GDM1 (cell line): ENCODE data around the gene PLCB1.
"Not testable (repeated sequence)": the region's sequence is repeated elsewhere in the genome, so short reads cannot be mapped to it uniquely, and the experiment has no call there.

Experiments used
- DNase-seq: peaks from one replicate; lab custom pipeline; 2025; lab: John Stamatoyannopoulos, UW

Gene PLCB1

DNA sequence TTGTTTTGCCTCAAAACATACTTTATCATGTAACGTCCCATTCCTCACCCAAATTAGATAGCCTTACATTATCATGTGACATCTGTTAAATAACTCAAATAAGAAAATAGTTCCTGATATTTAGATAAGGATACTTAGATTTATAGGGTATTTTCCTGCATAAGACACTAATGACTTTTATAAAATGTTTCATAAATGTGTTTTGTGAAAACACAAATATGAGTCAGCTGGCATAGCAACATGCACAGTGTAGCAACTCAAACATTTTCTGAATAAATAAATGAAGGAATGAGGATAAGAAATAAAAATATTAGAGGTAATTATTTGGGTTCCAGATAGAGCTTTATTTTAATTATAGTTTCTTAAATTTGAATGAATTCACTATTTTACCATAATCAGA, 476.4 kb downstream of the PLCB1 start:
- no peak for DNase-seq

- no peak for DNase-seq
Observed at GRCh38 chr20:8616792-8617191, 484.7 kb downstream of the PLCB1 start.

- no peak for DNase-seq
Observed at GRCh38 chr20:8621001-8621400, 488.9 kb downstream of the PLCB1 start.

GRCh38 chr20:8624046-8624445, 492.0 kb downstream of the PLCB1 start:
- no peak for DNase-seq

DNA sequence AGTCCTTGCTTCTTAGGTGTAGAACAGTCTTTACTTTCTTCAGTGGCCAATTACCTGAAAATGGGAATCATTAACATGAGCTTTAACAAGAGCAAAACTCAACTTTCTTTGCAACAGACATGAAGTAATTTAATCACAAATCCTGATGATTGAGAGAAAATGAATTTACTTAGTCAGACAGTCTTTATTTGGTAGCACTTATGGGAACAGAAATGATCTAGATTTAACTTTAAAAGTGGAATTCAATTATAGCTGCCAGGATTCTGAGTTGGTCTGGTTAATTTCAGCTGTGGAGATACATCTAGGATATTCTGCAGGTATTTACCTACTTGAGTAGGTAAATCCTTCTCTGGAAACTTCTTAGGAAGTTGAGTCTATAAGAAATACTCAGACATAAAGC, 492.6 kb downstream of the PLCB1 start:
- DNase-seq = no peak

DNA sequence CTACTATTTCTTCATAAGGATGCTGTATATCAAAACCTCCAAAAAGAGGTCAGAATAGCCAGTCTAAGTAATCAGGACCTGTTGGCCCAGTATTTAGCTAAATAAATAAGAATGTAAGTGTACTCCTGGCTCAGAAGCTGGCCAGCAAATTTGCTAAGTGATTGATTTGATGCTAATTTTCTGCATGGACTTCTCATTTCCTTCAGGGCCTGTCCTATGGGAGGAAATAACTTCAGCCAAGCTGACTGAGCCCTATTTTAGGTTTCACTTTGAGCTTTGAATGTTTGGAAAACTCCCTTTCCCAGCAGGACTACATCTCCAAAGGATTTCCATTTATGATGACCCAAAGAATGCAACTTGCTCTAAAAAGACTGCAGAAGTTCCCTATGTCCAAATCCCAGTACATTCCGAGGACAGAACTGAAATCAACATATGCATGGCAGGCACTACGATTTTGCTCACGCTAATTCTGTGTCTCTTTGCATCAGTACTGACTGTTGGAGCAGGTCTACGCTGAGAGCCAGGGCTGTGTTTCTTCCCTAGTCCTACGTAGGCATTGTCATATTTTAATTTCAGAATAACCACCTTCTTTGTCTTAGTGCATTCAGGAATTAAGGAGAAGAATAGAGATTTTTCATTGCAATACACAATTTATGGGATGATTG, 495.4 kb downstream of the PLCB1 start:
- no peak for DNase-seq

GRCh38 chr20:8631271-8631670, 499.2 kb downstream of the PLCB1 start:
- DNase-seq = no peak

DNA sequence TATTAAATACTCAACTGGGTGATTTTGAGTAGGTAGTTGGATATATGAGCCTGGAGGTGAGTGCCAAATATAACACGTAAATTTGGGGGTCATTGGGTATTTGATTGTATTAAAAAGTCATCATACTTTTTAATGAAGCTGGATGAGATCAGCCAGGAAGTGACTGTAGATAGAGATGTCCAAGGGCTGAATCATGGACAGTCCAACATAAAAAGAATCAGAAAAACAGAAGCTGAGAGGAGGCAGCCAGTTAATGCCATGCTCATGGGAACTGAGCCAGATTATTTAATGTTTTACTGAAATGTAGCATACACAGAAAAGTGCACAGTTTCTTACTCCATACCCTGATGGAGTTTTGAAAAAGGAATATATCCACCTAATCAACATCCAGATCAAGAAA, 501.3 kb downstream of the PLCB1 start:
- DNase-seq = no peak

DNA sequence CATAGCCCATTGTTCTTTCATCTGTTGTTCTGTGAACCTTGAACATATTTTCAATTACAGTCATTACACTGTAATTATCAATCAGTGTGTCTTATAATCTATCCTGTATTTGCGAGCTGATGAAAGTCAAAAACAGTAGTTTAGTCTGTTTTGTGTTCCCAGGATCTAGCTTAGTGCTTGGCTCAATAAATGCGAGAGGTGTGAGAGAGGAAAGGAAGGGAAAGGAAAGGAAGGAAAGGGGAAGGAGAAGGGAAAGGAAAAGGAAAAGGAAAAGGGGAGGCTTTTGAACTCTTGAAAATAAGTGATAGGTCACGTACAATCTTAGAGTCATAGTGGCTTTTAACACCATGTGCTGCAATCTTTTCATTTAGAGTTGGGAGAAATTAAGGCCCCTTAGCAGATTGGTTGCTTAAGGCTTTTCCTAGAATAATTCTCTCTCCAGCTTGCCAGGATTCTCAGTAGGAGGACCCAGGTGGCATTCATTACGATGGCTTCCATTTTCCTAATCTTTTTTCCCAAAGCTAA, 503.0 kb downstream of the PLCB1 start:
- DNase-seq = no peak

DNA sequence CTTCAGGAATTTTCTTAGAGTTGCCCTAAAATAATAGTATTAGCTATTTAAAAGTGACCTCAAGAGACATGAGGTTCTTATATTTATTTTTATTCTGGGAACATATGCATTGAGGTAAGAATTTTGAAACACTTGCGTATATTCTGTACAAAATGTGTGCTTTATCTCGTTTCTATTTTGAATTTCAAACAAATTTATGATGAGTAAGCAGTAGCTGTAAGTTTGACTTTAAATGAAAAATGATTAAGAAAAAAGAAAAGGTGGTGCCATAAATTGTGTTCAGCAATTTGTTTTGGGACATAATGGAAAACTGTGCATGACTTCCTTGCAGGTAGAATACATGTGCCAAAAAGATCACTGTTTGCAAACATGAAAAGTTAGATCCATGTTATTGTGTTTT, 503.8 kb downstream of the PLCB1 start:
- DNase-seq = no peak

GRCh38 chr20:8639112-8639778, 507.2 kb downstream of the PLCB1 start:
- no peak for DNase-seq

DNA sequence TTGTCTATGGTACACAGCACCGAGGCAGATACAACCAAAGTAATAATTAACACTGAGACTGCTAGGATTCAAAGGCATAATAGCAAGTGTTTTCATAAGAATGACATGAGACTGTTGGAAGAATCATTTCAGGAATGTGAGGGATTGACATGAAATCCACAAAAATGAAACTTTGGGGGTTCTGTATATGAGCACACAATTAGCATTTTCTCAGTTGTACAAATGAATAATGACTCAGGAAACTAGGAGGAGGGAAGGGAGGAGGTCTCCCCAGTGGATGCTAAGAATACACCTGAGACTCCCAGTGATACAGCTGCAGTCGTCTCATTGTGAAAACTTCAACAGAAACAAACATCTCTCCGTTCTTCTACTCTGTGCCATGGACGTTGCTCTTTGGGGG, 508.4 kb downstream of the PLCB1 start:
- no peak for DNase-seq

DNA sequence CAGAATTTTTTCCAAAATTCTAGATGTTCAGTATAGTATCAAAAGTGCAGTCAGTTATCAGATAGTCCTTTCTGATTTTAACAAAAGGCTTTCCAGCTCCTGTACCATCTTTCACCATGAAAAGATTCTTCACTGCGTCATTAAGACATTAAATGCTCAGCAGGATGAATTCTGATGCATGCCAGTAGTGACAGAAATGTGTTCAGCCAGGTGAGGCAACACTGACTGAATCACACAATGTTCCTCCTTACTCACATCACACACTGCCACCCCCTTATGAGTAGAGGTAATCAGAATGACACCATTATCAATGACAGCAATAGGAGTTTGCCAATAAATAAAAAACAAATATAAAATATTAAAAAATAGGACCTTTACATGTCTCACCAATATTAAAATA, 510.2 kb downstream of the PLCB1 start:
- no peak for DNase-seq

GRCh38 chr20:8644468-8644867, 512.4 kb downstream of the PLCB1 start:
- DNase-seq = not testable (repeated sequence)

DNA sequence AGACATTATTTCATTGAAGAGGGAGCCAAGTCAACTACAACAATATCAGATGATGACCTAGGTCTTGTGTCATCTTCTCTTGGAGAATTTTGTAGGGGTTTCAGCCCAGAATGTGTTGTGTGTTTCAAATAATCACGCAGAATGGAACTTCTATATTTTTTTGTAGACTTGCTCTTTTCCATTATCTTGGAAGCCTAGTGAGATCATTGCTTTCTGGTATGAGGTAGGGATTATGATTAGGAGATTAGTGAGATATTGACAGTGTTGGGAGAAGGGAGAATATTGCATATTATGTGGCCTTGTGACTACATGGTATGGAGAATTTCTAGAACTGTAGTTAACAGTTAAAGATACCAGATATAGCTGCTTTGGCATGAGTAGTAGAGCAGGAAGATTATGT, 513.3 kb downstream of the PLCB1 start:
- no peak for DNase-seq

- DNase-seq = no peak
Observed at GRCh38 chr20:8646033-8646441, 514.0 kb downstream of the PLCB1 start.

DNA sequence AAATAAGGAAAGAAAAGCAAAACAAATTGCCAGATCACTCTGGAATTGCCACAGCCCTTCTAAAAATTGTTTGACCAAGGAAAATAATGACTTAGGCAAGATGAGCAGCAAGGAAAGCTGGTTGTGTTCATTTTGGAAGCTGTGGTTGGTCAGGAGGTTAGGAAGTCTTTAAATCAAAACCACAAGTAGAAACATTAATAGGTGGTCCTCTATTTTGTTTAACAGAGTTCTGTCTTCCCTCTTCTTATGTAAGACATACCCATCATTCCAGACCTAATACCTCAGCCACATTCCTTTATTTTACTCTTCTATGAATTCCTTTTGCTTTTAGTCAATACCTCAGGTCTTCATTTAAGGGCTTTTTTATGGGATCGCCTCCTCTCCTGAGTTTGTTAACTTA, 514.6 kb downstream of the PLCB1 start:
- no peak for DNase-seq

DNA sequence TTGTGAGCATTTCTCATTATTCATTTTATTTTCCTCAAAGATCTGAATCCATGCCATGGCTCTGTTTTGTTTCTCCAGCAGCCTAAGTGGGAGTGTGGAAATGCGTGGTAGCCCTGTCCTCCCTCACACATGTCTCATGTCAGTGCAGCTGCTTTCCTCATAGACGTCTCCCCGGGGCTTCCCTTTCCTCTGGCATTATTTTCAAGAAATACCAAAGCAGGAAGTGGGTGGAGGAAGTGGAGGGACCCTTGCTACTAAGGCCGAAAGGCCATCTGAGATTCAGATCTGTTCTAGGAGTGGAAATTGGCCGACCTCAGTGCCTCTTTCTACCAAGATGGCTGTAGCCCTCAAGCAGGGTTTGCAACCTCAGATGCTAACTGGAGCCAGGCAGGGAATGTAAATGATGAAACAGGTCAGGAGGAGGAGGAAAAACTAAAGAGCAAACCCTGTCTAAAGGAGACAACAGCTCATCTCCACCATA, 515.9 kb downstream of the PLCB1 start:
- no peak for DNase-seq

- DNase-seq = no peak
Observed at GRCh38 chr20:8648466-8648865, 516.4 kb downstream of the PLCB1 start.

GRCh38 chr20:8652396-8652795, 520.3 kb downstream of the PLCB1 start:
- DNase-seq = no peak

- DNase-seq = no peak
Observed at GRCh38 chr20:8654486-8654885, 522.4 kb downstream of the PLCB1 start.

DNA sequence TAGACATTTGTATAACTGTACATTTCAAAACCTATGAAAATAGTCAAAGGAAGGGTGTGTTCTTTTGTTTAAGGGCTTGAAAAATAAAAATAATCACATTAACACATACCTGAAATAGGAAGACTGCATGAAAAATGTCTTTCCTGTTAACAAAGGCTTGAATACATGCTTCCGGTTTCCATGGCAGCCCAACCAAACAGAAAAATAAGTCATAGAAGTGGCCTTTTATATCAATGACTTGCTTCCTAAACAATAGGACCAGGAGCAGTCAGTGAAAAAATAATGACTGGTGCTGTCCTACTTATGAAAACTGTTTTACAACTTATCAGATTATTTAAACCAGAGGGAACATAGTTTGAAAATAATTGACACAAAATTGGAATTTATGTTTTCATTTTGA, 524.3 kb downstream of the PLCB1 start:
- DNase-seq = no peak

GRCh38 chr20:8657664-8658063, 525.6 kb downstream of the PLCB1 start:
- no peak for DNase-seq

GRCh38 chr20:8658103-8658502, 526.0 kb downstream of the PLCB1 start:
- DNase-seq = no peak
